ENCODE data around the gene TJP1.

DNA sequence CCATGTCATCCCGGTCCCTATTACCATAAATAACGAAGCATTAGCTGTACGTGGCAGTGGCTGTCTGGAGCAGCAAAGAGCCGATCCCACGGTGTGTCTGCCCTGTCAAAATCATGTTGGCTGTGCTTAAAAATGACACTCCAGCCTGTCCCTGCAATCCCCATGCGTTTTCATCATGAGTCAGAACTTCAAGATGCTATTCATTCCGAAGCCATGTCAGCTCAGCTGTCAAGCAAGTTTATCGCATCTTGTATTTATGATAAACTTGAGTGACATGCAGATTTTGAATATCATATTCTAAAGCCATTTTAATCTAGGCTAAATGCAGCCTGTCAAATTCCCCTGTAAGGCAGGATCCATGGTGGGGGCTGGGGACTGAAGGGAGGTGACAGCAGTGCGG is 152.4 kb downstream of the TJP1 start:
- TF ChIP-seq KDM4B (IDR thresholded peaks at IDR 0.05; ENCODE audit: borderline replicate concordance in 2 of 2, low read depth in 1 of 2) = no peak
- TF ChIP-seq, protein P1, sequence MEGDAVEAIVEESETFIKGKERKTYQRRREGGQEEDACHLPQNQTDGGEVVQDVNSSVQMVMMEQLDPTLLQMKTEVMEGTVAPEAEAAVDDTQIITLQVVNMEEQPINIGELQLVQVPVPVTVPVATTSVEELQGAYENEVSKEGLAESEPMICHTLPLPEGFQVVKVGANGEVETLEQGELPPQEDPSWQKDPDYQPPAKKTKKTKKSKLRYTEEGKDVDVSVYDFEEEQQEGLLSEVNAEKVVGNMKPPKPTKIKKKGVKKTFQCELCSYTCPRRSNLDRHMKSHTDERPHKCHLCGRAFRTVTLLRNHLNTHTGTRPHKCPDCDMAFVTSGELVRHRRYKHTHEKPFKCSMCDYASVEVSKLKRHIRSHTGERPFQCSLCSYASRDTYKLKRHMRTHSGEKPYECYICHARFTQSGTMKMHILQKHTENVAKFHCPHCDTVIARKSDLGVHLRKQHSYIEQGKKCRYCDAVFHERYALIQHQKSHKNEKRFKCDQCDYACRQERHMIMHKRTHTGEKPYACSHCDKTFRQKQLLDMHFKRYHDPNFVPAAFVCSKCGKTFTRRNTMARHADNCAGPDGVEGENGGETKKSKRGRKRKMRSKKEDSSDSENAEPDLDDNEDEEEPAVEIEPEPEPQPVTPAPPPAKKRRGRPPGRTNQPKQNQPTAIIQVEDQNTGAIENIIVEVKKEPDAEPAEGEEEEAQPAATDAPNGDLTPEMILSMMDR (IDR thresholded peaks at IDR 0.05 in 2 of 3, conservative IDR thresholded peaks at IDR 0.05 in 1 of 3; ENCODE audit: insufficient read depth in 2 of 3, low read depth in 1 of 3, low read length in 3 of 3) = no peak
- TF ChIP-seq SAP30 (IDR thresholded peaks at IDR 0.05; ENCODE audit: borderline replicate concordance, insufficient read depth, low read depth, low read length, poor library complexity, severe bottlenecking) = no peak
- TF ChIP-seq YY1 (IDR thresholded peaks at IDR 0.05; ENCODE audit: borderline replicate concordance in 1 of 3, control insufficient read depth in 1 of 3, extremely low read depth in 1 of 3, insufficient read depth in 3 of 3, insufficient read length in 1 of 3, insufficient replicate concordance in 2 of 3, low read depth in 1 of 3, low read length in 2 of 3) = no peak
- no peak for TF ChIP-seq FOXK1 (CRISPR knock-in tag; IDR thresholded peaks at IDR 0.05; ENCODE audit: borderline replicate concordance)
- TF ChIP-seq, protein P2, sequence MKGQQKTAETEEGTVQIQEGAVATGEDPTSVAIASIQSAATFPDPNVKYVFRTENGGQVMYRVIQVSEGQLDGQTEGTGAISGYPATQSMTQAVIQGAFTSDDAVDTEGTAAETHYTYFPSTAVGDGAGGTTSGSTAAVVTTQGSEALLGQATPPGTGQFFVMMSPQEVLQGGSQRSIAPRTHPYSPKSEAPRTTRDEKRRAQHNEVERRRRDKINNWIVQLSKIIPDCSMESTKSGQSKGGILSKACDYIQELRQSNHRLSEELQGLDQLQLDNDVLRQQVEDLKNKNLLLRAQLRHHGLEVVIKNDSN (CRISPR knock-in tag; IDR thresholded peaks at IDR 0.05) = no peak
- no peak for TF ChIP-seq POLR2A (conservative IDR thresholded peaks at IDR 0.05)
- no peak for TF ChIP-seq ASH1L (IDR thresholded peaks at IDR 0.05; ENCODE audit: borderline replicate concordance, low read depth, partially characterized antibody)
- TF ChIP-seq, protein P3, sequence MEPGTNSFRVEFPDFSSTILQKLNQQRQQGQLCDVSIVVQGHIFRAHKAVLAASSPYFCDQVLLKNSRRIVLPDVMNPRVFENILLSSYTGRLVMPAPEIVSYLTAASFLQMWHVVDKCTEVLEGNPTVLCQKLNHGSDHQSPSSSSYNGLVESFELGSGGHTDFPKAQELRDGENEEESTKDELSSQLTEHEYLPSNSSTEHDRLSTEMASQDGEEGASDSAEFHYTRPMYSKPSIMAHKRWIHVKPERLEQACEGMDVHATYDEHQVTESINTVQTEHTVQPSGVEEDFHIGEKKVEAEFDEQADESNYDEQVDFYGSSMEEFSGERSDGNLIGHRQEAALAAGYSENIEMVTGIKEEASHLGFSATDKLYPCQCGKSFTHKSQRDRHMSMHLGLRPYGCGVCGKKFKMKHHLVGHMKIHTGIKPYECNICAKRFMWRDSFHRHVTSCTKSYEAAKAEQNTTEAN (CRISPR knock-in tag; IDR thresholded peaks at IDR 0.05) = no peak
- TF ChIP-seq, protein P4, sequence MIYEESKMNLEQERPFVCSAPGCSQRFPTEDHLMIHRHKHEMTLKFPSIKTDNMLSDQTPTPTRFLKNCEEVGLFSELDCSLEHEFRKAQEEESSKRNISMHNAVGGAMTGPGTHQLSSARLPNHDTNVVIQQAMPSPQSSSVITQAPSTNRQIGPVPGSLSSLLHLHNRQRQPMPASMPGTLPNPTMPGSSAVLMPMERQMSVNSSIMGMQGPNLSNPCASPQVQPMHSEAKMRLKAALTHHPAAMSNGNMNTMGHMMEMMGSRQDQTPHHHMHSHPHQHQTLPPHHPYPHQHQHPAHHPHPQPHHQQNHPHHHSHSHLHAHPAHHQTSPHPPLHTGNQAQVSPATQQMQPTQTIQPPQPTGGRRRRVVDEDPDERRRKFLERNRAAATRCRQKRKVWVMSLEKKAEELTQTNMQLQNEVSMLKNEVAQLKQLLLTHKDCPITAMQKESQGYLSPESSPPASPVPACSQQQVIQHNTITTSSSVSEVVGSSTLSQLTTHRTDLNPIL (CRISPR knock-in tag; IDR thresholded peaks at IDR 0.05) = no peak
- TF ChIP-seq BHLHE40 (IDR thresholded peaks at IDR 0.05; ENCODE audit: low read length) = no peak
- TF ChIP-seq, protein P5, sequence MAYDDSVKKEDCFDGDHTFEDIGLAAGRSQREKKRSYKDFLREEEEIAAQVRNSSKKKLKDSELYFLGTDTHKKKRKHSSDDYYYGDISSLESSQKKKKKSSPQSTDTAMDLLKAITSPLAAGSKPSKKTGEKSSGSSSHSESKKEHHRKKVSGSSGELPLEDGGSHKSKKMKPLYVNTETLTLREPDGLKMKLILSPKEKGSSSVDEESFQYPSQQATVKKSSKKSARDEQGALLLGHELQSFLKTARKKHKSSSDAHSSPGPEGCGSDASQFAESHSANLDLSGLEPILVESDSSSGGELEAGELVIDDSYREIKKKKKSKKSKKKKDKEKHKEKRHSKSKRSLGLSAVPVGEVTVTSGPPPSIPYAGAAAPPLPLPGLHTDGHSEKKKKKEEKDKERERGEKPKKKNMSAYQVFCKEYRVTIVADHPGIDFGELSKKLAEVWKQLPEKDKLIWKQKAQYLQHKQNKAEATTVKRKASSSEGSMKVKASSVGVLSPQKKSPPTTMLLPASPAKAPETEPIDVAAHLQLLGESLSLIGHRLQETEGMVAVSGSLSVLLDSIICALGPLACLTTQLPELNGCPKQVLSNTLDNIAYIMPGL (CRISPR knock-in tag; IDR thresholded peaks at IDR 0.05) = no peak
- TF ChIP-seq ZBTB8A (IDR thresholded peaks at IDR 0.05; ENCODE audit: partially characterized antibody) = no peak
